ENCODE data around the gene LGALS7B.
A peak's percentile ranks its signal among the peaks of the same experiment; 100 is the strongest.
"Not testable (repeated sequence)": the region's sequence is repeated elsewhere in the genome, so short reads cannot be mapped to it uniquely, and the experiment has no call there.

LGALS7B gene

GRCh38 chr19:38745316-38745715 is 43.7 kb upstream of the LGALS7B start:
- no peaks in the 10 kb centered on the region for H3K27me3 ChIP-seq (ENCODE audit: control insufficient read depth in 1 of 2, insufficient read depth in 2 of 2, low read length in 2 of 2)
- H3K4me3 ChIP-seq (ENCODE audit: low read length in 2 of 2): no peak overlapping the region
- no peak overlapping the region for H3K9ac ChIP-seq (ENCODE audit: low read length in 2 of 2)
- H3K36me3 ChIP-seq (ENCODE audit: control insufficient read depth in 2 of 2, insufficient read depth in 2 of 2, low read length in 2 of 2): no peaks in the 10 kb centered on the region
- H3K9me3 ChIP-seq (ENCODE audit: control insufficient read depth in 2 of 2, low read length in 2 of 2): no peaks in the 10 kb centered on the region
- H3K4me1 ChIP-seq (ENCODE audit: control insufficient read depth, insufficient read depth, low read length): no peaks in the 10 kb centered on the region
- H3K27ac ChIP-seq (ENCODE audit: low read length): no peak overlapping the region

GRCh38 chr19:38753783-38754182 is 35.2 kb upstream of the LGALS7B start:
- not testable (repeated sequence) for H3K9ac ChIP-seq (ENCODE audit: low read length in 2 of 2); H3K27ac ChIP-seq (ENCODE audit: low read length); H3K4me1 ChIP-seq (ENCODE audit: control insufficient read depth, insufficient read depth, low read length); H3K36me3 ChIP-seq (ENCODE audit: control insufficient read depth in 2 of 2, insufficient read depth in 2 of 2, low read length in 2 of 2); H3K9me3 ChIP-seq (ENCODE audit: control insufficient read depth in 2 of 2, low read length in 2 of 2); H3K27me3 ChIP-seq (ENCODE audit: control insufficient read depth in 1 of 2, insufficient read depth in 2 of 2, low read length in 2 of 2); H3K4me3 ChIP-seq (ENCODE audit: low read length in 2 of 2)

GRCh38 chr19:38754196-38754595 is 34.8 kb upstream of the LGALS7B start:
- H3K4me1 ChIP-seq (ENCODE audit: control insufficient read depth, insufficient read depth, low read length): not testable (repeated sequence)

GRCh38 chr19:38759590-38760003 is 29.4 kb upstream of the LGALS7B start:
- Histone ChIP-seq H3K27me3 (ENCODE audit: control insufficient read depth in 1 of 2, insufficient read depth in 2 of 2, low read length in 2 of 2) (no peaks in the 10 kb centered on the region), H3K27ac (ENCODE audit: low read length) (no peak overlapping the region), H3K9me3 (ENCODE audit: control insufficient read depth in 2 of 2, low read length in 2 of 2) (no peaks in the 10 kb centered on the region), H3K9ac (ENCODE audit: low read length in 2 of 2) (no peak overlapping the region), H3K4me3 (ENCODE audit: low read length in 2 of 2) (no peak overlapping the region), H3K36me3 (ENCODE audit: control insufficient read depth in 2 of 2, insufficient read depth in 2 of 2, low read length in 2 of 2) (no peaks in the 10 kb centered on the region), H3K4me1 (ENCODE audit: control insufficient read depth, insufficient read depth, low read length) (no peaks in the 10 kb centered on the region)

More at GRCh38 chr19:38754196-38754595, 34.8 kb upstream of the LGALS7B start:
- not testable (repeated sequence) for H3K9ac ChIP-seq (ENCODE audit: low read length in 2 of 2); H3K27ac ChIP-seq (ENCODE audit: low read length); H3K4me3 ChIP-seq (ENCODE audit: low read length in 2 of 2); H3K9me3 ChIP-seq (ENCODE audit: control insufficient read depth in 2 of 2, low read length in 2 of 2); H3K27me3 ChIP-seq (ENCODE audit: control insufficient read depth in 1 of 2, insufficient read depth in 2 of 2, low read length in 2 of 2); H3K36me3 ChIP-seq (ENCODE audit: control insufficient read depth in 2 of 2, insufficient read depth in 2 of 2, low read length in 2 of 2)

GRCh38 chr19:38760805-38761517 is 28.0 kb upstream of the LGALS7B start:
- H3K27ac ChIP-seq (ENCODE audit: low read length); H3K9me3 ChIP-seq (ENCODE audit: control insufficient read depth in 2 of 2, low read length in 2 of 2); H3K4me1 ChIP-seq (ENCODE audit: control insufficient read depth, insufficient read depth, low read length); H3K27me3 ChIP-seq (ENCODE audit: control insufficient read depth in 1 of 2, insufficient read depth in 2 of 2, low read length in 2 of 2); H3K9ac ChIP-seq (ENCODE audit: low read length in 2 of 2); H3K36me3 ChIP-seq (ENCODE audit: control insufficient read depth in 2 of 2, insufficient read depth in 2 of 2, low read length in 2 of 2); H3K4me3 ChIP-seq (ENCODE audit: low read length in 2 of 2): not testable (repeated sequence)

GRCh38 chr19:38761884-38762389 is 27.1 kb upstream of the LGALS7B start:
- H3K27ac ChIP-seq (ENCODE audit: low read length); H3K36me3 ChIP-seq (ENCODE audit: control insufficient read depth in 2 of 2, insufficient read depth in 2 of 2, low read length in 2 of 2); H3K27me3 ChIP-seq (ENCODE audit: control insufficient read depth in 1 of 2, insufficient read depth in 2 of 2, low read length in 2 of 2); H3K4me1 ChIP-seq (ENCODE audit: control insufficient read depth, insufficient read depth, low read length); H3K4me3 ChIP-seq (ENCODE audit: low read length in 2 of 2); H3K9me3 ChIP-seq (ENCODE audit: control insufficient read depth in 2 of 2, low read length in 2 of 2); H3K9ac ChIP-seq (ENCODE audit: low read length in 2 of 2): not testable (repeated sequence)

- H3K9ac ChIP-seq (ENCODE audit: low read length in 2 of 2): no peak overlapping the region
- H3K4me1 ChIP-seq (ENCODE audit: control insufficient read depth, insufficient read depth, low read length): no peaks in the 10 kb centered on the region
- no peaks in the 10 kb centered on the region for H3K36me3 ChIP-seq (ENCODE audit: control insufficient read depth in 2 of 2, insufficient read depth in 2 of 2, low read length in 2 of 2)
- no peak overlapping the region for H3K27ac ChIP-seq (ENCODE audit: low read length)
- H3K9me3 ChIP-seq (ENCODE audit: control insufficient read depth in 2 of 2, low read length in 2 of 2): no peaks in the 10 kb centered on the region
- H3K4me3 ChIP-seq (ENCODE audit: low read length in 2 of 2): no peak overlapping the region
- peaks cover 0 to 3% of the 10 kb centered on the region in 2 donors for H3K27me3 ChIP-seq (ENCODE audit: control insufficient read depth in 1 of 2, insufficient read depth in 2 of 2, low read length in 2 of 2)
These were observed 25.2 kb upstream of the LGALS7B start for GRCh38 chr19:38763795-38764220.

- Histone ChIP-seq H3K9ac (ENCODE audit: low read length in 2 of 2) (no peak overlapping the region), H3K36me3 (ENCODE audit: control insufficient read depth in 2 of 2, insufficient read depth in 2 of 2, low read length in 2 of 2) (no peaks in the 10 kb centered on the region), H3K27me3 (ENCODE audit: control insufficient read depth in 1 of 2, insufficient read depth in 2 of 2, low read length in 2 of 2) (peaks cover 0 to 5% of the 10 kb centered on the region in 2 donors), H3K4me3 (ENCODE audit: low read length in 2 of 2) (no peak overlapping the region), H3K4me1 (ENCODE audit: control insufficient read depth, insufficient read depth, low read length) (peaks cover 4% of the 10 kb centered on the region), H3K27ac (ENCODE audit: low read length) (no peak overlapping the region), H3K9me3 (ENCODE audit: control insufficient read depth in 2 of 2, low read length in 2 of 2) (no peaks in the 10 kb centered on the region)
These were observed 23.8 kb upstream of the LGALS7B start for GRCh38 chr19:38765214-38765613.

GRCh38 chr19:38766276-38767047 is 22.5 kb upstream of the LGALS7B start:
- Histone ChIP-seq H3K4me3 (ENCODE audit: low read length in 2 of 2) (no peak overlapping the region), H3K36me3 (ENCODE audit: control insufficient read depth in 2 of 2, insufficient read depth in 2 of 2, low read length in 2 of 2) (no peaks in the 10 kb centered on the region), H3K4me1 (ENCODE audit: control insufficient read depth, insufficient read depth, low read length) (peaks cover 4% of the 10 kb centered on the region), H3K27ac (ENCODE audit: low read length) (no peak overlapping the region), H3K27me3 (ENCODE audit: control insufficient read depth in 1 of 2, insufficient read depth in 2 of 2, low read length in 2 of 2) (peaks cover 0 to 5% of the 10 kb centered on the region in 2 donors), H3K9ac (ENCODE audit: low read length in 2 of 2) (no peak overlapping the region), H3K9me3 (ENCODE audit: control insufficient read depth in 2 of 2, low read length in 2 of 2) (no peaks in the 10 kb centered on the region)

GRCh38 chr19:38769635-38770211 is 19.3 kb upstream of the LGALS7B start:
- Histone ChIP-seq H3K36me3 (ENCODE audit: control insufficient read depth in 2 of 2, insufficient read depth in 2 of 2, low read length in 2 of 2) (no peaks in the 10 kb centered on the region), H3K4me1 (ENCODE audit: control insufficient read depth, insufficient read depth, low read length) (peaks cover 4% of the 10 kb centered on the region), H3K27ac (ENCODE audit: low read length) (no peak overlapping the region), H3K9me3 (ENCODE audit: control insufficient read depth in 2 of 2, low read length in 2 of 2) (no peaks in the 10 kb centered on the region), H3K4me3 (ENCODE audit: low read length in 2 of 2) (peak overlapping the region; percentile 22 to 57), H3K9ac (ENCODE audit: low read length in 2 of 2) (no peak overlapping the region), H3K27me3 (ENCODE audit: control insufficient read depth in 1 of 2, insufficient read depth in 2 of 2, low read length in 2 of 2) (peaks cover 0 to 5% of the 10 kb centered on the region in 2 donors)

Data from stomach smooth muscle (tissue), 2 donors.